Esophagus squamous epithelium (tissue), 4 donors: ENCODE data around the gene TMEM120B.

ENCODE experiments used
- POLR2A ChIP-seq, 4 donors: fragments of 450-650 bp; IDR thresholded peaks; one replicate each; pipeline ENCODE4 v1.6.1; 2017; ENCODE audit warnings: antibody characterized with exemption in 4 of 4, mild to moderate bottlenecking in 4 of 4, moderate library complexity in 3 of 4
- TF ChIP-seq, protein P1 (sequence below), 6 experiments: fragments of 450-650 bp in 4 of 6; fragments of 200-600 bp in 2 of 6; sonication (generic) in 2 of 6; IDR thresholded peaks; one replicate each; pipeline ENCODE4 v1.5.1; 2016 to 2019; ENCODE audit warnings: antibody characterized with exemption in 6 of 6, mild to moderate bottlenecking in 4 of 6, moderate library complexity in 4 of 6

DNA sequence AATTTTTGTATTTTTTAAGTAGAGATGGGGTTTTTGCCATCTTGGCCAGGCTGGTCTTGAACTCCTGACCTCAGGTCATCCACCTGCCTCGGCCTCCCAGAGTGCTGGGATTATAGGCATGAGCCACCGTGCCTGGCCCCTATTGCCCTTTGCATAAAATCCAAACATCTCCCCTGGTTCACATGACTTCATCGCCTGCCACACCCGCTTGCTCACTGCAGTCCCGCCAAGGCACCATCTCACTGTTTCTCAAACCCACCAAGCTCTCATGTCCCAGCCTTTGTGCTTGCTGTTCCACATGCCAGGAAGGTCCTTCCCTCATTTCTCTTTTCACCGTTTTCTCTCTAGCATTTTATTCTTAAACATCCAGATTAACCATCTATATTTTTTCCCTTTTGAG, 71.2 kb downstream of the TMEM120B start:
- TF ChIP-seq, protein P1, sequence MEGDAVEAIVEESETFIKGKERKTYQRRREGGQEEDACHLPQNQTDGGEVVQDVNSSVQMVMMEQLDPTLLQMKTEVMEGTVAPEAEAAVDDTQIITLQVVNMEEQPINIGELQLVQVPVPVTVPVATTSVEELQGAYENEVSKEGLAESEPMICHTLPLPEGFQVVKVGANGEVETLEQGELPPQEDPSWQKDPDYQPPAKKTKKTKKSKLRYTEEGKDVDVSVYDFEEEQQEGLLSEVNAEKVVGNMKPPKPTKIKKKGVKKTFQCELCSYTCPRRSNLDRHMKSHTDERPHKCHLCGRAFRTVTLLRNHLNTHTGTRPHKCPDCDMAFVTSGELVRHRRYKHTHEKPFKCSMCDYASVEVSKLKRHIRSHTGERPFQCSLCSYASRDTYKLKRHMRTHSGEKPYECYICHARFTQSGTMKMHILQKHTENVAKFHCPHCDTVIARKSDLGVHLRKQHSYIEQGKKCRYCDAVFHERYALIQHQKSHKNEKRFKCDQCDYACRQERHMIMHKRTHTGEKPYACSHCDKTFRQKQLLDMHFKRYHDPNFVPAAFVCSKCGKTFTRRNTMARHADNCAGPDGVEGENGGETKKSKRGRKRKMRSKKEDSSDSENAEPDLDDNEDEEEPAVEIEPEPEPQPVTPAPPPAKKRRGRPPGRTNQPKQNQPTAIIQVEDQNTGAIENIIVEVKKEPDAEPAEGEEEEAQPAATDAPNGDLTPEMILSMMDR (IDR thresholded peaks at IDR 0.05): no peak
- no peak for TF ChIP-seq POLR2A (IDR thresholded peaks at IDR 0.05)
